ENCODE results near the gene TTC33.

GRCh38 chr5:40575411-40575810 is 180.3 kb downstream of the TTC33 start:
- TF ChIP-seq, protein P1, sequence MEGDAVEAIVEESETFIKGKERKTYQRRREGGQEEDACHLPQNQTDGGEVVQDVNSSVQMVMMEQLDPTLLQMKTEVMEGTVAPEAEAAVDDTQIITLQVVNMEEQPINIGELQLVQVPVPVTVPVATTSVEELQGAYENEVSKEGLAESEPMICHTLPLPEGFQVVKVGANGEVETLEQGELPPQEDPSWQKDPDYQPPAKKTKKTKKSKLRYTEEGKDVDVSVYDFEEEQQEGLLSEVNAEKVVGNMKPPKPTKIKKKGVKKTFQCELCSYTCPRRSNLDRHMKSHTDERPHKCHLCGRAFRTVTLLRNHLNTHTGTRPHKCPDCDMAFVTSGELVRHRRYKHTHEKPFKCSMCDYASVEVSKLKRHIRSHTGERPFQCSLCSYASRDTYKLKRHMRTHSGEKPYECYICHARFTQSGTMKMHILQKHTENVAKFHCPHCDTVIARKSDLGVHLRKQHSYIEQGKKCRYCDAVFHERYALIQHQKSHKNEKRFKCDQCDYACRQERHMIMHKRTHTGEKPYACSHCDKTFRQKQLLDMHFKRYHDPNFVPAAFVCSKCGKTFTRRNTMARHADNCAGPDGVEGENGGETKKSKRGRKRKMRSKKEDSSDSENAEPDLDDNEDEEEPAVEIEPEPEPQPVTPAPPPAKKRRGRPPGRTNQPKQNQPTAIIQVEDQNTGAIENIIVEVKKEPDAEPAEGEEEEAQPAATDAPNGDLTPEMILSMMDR (IDR thresholded peaks at IDR 0.05), result no peak
- no peak for TF ChIP-seq POLR2A (IDR thresholded peaks at IDR 0.05)

All from Peyer's patch (tissue), 4 donors.